ENCODE data around the gene TMC8.
"Not testable (repeated sequence)": the region's sequence is repeated elsewhere in the genome, so short reads cannot be mapped to it uniquely, and the experiment has no call there.

Gene TMC8

GRCh38 chr17:78108726-78109488, 21.7 kb upstream of the TMC8 start:
- in situ Hi-C loops (cut with MboI; ENCODE audit: low sequenced_read_pairs), result no loop called here

GRCh38 chr17:78109489-78109761, 21.1 kb upstream of the TMC8 start:
- in situ Hi-C loops (cut with MboI; ENCODE audit: low sequenced_read_pairs), result no loop called here

- in situ Hi-C loops (cut with MboI; ENCODE audit: low sequenced_read_pairs), result no loop called here
Measured at GRCh38 chr17:78110363-78111015, 20.1 kb upstream of the TMC8 start.

- in situ Hi-C loops (cut with MboI; ENCODE audit: low sequenced_read_pairs), result no loop called here
Measured at GRCh38 chr17:78111016-78111726, 19.4 kb upstream of the TMC8 start.

GRCh38 chr17:78111727-78112517, 18.6 kb upstream of the TMC8 start:
- in situ Hi-C loops (cut with MboI; ENCODE audit: low sequenced_read_pairs), result no loop called here

GRCh38 chr17:78112518-78113471, 17.8 kb upstream of the TMC8 start:
- in situ Hi-C loops (cut with MboI; ENCODE audit: low sequenced_read_pairs), result no loop called here

GRCh38 chr17:78113804-78114785, 16.5 kb upstream of the TMC8 start:
- in situ Hi-C loops (cut with MboI; ENCODE audit: low sequenced_read_pairs), result no loop called here

- in situ Hi-C loops (cut with MboI; ENCODE audit: low sequenced_read_pairs), result no loop called here
Measured at GRCh38 chr17:78114831-78115723, 15.5 kb upstream of the TMC8 start.

GRCh38 chr17:78115803-78116202, 14.8 kb upstream of the TMC8 start:
- in situ Hi-C loops (cut with MboI; ENCODE audit: low sequenced_read_pairs), result not testable (repeated sequence)

GRCh38 chr17:78116411-78116810, 14.2 kb upstream of the TMC8 start:
- in situ Hi-C loops (cut with MboI; ENCODE audit: low sequenced_read_pairs), result no loop called here

- in situ Hi-C loops (cut with MboI; ENCODE audit: low sequenced_read_pairs), result no loop called here
Measured at GRCh38 chr17:78117027-78117981, 13.3 kb upstream of the TMC8 start.

GRCh38 chr17:78118801-78119241, 11.8 kb upstream of the TMC8 start:
- in situ Hi-C loops (cut with MboI; ENCODE audit: low sequenced_read_pairs), result no loop called here

- in situ Hi-C loops (cut with MboI; ENCODE audit: low sequenced_read_pairs), result no loop called here
Measured at GRCh38 chr17:78120537-78120936, 10.0 kb upstream of the TMC8 start.

GRCh38 chr17:78120971-78121800, 9.4 kb upstream of the TMC8 start:
- in situ Hi-C loops (cut with MboI; ENCODE audit: low sequenced_read_pairs), result no loop called here

- in situ Hi-C loops (cut with MboI; ENCODE audit: low sequenced_read_pairs), result no loop called here
Measured at GRCh38 chr17:78121801-78122215, 8.8 kb upstream of the TMC8 start.

Measured in HL-60/S4 treated with phorbol 12-myristate 13-acetate at 8.2 ng/mL for 4 days and 3 days (cell line).